Measurements from ENCODE around the gene HTT.

HTT gene

GRCh38 chr4:3253808-3254207 lies 179.3 kb downstream of the HTT start:
- DNase-seq = peak; percentile 0

- DNase-seq = peak; percentile 2
These were observed 180.0 kb downstream of the HTT start for GRCh38 chr4:3254302-3255131.

DNA sequence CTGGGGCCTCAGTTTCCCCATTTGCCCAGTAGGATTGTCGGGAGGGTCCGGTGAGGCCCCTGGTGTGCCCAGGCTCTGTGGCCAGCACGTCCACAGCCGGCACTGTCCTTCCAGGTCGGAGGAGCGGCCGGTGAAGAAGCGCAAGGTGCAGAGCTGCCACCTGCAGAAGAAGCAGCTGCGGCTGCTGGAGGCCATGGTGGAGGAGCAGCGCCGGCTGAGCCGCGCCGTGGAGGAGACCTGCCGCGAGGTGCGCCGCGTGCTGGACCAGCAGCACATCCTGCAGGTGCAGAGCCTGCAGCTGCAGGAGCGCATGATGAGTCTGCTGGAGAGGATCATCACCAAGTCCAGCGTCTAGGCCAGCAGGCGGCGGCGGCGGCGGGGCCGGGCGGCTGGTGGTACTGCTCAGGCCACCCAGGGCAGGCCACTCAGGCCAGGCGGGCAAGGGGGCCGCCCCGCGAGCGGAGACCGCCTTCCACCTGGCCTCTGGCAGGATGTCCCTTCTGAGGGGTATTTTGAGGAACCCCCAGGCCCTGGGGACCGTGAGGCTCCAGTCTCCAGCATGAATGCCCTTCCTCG lies 181.2 kb downstream of the HTT start:
- peak; percentile 1 for DNase-seq

DNA sequence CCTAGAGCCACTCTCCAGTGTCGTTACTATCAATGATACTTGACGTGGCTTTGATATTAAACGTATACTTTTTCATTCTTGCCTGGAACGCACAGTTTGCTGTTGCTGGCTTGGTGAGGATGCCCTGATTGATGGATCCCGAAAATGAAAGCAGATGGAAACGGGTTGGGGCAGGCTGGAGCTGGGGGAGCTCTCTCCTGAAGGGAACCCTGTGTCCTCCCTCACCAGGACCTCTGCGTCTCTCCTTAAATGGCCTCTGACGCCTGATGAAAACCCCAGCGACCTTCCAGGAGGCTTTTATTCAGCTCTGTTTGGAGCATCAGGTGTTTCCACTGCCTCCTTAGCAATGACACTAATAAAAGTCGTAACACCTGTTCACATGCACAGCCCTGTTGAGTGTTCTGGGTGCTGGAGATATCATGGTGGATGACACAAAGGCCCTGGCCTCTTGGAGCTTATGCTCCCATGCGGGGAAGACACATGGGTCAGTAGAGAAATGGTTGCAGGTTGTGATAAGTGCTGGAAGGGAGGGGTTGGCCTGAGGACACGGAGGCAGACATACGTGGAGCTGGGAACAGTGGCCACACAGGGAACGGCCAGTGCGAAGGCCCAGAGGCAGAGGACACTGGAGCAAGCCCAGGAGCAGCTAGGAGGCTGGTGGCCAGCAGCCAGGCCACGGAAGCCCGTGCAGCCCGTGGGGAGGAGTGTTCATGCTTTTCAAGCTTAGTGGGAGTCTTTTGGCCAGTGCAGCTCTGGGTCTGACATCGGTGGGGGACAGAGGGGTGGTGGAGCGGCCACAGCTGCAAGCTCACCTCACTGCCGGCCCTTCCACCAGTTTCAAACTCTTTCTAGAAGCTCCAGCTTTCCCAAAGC lies 182.0 kb downstream of the HTT start:
- DNase-seq = no peak

- no peak for DNase-seq
These were observed 182.6 kb downstream of the HTT start for GRCh38 chr4:3257103-3257555.

DNA sequence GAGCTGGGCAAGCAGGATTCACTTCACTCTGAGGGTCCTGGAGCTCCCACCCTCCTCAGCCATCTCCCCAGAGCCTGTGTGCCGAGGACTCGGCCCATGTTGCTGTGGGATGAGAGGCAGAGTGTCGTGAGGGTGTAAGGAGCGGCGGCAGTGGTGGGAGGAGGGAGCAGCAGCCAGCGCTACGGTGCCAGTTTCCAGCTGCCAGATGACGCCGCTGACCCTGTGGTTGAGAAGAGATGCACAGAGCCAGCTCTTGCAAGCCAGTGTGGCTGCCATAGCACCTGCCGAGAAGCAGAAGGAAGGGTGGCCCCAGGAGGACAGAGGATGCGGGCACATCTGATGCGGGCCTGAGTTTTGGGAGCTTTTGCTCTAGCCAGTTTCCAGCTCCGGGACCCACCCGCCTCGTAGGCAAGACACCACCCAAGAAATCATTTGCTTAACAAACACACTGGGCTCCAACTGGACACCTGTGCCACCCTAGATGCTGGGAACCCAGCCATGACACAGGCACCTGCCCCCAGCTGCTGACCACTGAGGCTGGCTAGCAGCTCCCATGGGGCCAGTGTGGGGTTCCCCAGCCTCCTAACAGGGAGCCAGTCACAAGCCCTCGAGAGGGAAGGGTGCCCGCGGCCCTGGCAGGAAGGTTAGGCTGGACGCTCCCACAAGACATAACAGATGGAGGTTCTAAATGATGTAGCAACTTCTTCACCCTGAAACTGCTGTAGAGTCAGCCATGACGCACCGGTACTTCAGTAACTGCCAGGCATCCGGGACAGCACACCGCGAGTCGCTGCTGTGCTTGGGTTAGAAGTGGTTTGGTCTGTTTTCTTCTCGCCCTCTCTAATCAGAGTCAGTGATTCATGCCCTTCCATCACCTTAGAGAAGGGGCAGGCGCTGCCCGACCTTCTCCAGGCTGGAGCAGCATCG lies 183.3 kb downstream of the HTT start:
- DNase-seq = no peak

DNA sequence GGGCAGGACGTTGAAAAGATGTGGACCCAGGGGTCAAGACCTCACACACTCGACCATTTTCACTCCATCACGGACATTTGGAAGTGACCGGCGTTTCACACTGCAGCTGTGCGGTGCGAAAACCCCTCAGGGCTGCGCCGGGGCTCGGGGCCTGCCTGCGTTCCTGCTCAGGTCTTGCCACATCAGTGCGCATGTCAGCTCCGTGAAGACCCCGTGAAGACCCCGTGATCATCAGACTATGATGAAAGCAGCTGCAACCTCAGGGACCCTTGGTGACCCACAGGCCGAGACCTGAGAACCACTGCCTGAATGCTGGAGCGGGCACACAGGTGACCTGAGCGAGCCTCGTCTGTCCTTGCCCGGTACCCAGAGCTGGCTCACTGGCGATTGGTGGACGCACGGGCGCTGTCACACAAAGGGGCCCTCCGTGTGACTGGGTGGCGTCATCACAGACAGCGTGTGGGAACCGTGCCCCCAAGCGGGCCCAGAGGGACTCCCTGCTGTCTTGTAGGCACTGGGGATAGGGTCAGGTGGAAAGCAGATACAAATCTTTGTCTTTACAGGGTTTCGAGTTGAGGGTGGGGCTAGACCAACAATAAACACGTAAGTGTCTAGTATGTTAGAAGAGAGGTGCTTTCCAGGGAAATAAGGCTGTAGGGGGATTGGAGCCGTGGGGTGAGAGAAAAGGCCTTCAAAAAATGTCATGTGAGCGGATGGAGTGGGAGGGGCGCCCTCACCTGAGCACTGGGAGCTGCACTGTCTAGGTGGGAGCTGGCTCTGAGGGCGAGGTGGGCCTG lies 187.1 kb downstream of the HTT start:
- no peak for DNase-seq

DNA sequence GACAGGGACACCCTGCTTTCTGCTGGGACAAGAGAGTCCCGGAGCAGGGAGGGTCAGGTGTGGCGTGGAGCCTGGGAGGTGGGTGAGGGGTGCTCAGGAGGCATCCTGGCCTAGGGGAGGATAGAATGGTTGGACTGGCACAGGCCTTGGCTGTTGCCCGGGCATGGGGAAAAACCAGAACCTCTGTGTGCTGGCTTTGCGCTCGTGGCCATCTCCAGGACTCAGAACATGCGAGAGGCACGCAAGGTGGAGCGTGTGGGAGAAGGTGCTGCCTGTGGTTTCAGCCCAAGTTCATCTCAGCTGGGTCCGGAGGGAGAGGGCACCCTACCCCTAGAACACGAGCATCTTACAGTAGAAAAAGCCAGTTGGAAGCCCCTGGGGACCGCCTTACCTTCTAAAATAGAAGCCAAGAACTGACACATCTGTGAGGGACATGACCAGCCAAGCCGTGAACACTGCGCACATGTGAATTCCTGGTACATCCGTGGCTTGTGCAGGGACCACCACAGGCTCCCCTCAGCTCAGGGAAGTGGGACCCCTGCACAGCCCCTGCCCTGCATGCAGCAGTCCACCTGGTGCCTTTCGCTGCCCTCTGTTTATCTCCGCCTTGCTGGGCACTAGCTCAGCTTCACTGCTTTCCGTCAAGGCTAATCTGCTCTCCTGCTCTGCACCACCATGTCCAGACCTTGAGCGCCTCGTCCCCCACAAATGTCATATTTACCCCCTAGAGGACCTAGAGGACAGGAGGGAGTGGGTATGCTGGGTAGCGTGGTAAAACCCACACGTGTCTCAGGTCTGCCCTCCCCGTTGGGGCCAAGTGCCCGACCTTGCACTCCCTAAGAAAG lies 187.9 kb downstream of the HTT start:
- no peak for DNase-seq

DNA sequence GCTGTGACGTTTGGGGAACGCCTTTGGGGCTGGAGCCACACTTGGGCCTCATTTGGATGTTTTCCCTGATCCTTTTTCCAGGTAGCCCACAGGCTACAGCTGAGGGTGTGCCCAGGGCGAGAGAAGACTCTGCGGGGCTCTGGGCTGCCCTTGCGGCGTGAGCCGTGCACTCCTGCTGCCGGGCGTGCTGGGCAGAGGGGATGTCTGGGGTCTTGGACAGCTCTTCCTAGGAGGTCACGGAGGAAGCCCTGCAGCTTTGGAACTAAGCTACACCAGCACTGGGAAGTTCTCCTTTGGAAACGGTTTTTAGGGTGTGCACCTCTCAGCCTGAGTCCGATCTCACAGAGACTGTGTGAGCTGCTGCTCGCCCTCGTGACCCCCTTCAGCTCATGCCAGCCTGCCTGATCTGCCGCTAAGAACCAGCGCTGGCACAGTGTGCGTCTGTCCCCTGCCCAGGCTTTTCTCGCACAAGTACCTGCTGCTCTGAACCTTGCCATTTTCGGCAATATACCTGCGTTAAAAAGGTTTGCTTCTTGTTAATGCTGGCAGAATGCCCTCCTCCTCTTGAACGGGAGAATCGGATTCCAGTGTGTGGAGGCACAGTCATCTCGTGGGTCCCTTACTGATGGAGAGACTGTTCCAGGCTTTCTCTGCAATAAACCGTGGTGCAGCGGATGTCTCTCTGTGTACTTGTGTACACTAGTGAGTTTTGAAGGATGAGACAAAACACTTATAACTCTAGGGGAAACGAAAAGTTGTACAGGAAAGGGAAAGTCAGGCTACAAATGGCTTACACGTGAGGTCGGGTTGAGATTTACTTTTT lies 188.8 kb downstream of the HTT start:
- no peak for DNase-seq

DNA sequence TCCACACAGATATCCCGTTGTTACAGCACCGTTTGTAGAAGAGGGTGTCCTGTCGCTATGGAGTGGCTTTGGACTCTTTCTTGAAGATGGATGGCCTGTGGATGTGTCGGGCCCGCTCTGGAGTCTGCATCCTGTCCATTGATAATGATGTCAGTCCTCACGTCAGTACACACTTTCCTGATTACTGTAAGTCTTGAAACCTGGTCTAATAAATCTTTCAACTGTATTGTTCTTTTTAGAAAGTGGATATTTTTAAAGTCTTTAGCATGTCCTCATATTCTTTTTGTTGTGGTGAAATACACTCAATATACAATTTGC lies 189.4 kb downstream of the HTT start:
- no peak for DNase-seq

DNA sequence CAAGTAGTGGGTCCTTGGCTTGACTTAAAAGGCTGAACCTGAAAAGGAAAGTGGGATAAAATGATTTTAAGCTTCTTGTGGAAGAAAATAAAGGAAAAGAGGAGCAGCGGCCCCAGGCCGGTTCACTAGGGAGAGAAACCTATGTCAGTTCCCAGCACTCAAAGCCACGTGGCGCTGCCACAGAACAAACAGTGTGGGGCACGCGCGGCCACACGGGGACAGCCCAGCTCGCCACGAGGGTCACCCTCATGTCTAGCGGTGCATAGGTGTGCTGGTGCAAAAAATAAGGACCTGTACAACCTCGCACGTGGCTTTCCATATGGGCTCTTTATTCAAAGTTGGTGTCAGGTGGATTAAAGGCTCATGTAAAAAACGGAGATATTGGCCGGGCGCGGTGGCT lies 191.6 kb downstream of the HTT start:
- no peak for DNase-seq

GRCh38 chr4:3267576-3268394 lies 193.3 kb downstream of the HTT start:
- no peak for DNase-seq

DNA sequence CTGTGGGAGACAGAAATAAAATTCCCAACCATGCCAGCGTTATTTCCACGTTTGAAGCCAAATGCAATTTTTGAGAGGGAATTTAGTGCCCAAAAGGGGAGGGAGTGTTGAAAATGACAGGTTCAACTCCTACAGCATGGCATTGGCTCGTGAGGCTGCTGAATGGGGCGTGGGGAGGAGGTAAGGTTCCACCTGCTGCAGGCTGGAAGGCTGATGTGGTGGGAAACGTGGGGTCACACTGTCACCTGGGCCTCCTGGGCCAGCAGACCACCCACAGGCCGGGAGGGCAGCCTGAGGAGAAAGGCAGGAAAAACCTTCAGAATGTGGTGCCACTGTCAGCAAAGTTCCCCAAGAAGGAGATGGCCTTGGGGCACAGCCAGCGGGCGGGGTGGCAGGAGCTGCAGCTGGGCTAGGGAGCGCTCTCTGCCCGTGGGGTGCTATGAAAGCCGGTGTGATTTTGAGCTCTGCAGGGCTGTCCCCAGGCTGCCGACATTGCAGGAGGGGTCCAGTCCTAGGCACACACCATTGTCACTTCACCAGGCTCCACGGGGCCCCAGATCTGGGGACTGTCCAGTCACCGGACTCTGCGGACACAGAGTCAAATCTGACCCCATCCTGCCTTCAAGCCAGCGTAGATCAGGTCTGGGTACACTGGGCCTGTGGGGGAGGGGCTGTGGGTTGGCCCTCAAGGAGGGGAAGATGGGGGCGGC lies 194.1 kb downstream of the HTT start:
- DNase-seq = no peak

DNA sequence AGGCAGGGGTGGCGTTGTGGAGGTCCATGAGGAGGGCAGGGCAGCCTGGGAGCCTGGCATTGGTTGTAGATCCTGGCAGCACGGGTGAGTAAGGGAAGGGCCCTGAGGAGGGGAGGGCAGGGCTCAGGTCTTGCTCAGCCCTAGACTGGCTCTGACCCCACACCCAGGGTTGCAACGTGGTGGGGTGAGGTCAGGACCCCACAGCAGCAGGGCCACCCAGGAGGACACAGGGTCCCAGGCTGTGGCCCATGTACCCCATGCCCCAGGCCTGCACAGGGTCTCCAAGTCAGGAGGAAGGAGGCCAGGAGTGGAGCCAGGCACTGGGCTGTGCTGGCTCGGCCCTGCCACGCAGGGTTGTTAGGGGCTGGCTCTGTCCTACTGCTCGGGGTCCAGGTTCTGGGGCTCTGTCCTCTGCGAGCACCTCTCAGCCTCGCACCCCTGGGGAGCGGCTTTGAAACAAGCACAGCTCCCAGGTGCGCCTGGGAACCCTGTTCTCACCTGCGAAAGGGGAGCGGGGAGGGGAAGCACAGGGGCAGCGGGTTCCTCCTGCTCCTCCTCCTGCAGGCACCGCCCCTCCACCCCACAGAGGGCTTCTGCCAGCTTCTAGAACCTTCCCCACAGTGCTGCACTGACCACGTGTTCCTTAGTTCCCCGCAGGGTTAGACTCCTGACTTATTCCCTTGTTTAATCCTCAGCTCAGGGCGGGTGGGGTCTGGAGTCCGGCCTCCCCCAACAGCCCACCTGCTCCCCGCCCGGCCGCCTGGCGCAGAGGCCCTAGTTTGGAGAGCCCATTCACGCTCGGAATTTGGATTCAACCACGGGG lies 194.8 kb downstream of the HTT start:
- no peak for DNase-seq

DNA sequence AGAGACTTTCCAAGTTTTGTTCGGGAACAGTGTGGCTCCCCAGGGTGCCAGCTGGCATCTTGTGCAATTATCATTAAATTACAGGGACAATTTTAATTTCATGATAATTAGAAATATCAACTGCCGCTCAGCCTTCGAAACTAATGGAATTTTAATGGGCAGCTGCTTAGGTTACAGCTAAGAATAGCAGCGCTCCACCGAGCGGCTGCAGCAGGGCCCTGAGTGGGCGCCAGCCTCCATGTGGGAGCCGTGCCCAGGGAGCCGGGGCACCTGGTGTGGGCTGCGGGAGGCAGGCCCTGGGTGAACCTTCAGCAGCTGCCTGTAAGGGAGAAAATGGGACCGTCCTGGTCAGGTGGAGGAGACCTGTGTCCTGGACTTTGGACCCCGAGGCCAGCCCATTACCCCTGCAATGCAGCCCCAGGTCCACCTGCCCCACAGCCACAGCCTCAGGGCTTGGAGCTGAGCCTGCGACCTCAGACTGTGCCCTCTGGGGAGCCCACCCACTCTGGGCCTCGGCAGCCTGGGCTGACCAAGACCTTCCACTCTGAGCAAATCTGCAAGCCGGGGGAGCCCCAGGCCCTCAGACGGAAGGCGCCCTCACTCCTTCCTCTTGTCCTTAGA lies 195.6 kb downstream of the HTT start:
- no peak for DNase-seq

DNA sequence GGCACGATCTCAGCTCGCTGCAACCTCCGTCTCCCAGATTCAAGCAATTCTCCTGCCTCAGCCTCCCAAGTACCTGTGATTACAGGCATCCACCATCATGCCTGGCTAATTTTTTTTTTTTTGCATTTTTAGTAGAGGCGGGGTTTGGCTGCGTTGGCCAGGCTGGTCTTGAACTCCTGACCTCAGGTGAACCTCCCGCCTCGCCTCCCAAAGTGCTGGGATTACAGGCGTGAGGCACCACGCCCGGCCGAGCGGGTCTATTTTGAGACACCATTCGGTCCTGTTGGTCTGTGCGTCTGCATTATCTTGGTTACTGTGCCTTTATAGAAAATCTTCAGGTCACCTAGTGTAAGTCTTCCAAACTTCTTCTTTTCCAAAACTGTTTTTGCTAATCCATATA lies 196.7 kb downstream of the HTT start:
- no peak for DNase-seq

DNA sequence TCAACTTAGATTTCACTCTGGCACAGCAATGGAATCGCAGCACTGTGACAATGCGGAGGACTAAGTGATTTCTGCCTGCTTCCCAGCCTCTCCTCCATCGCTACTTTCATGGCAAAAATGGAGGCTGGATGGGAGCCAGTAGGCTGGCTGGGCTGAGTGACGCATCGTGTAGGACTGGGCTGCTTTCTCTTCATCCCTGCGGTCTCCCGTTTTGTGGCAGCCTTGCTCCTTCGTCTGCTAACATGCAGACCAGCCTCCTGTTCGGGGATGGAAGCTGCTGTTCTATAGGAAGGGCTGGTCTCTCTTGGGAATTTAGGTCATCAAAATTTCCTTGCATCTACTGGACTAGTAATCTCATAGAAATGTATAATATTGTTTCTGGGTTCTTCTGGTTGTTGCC lies 202.5 kb downstream of the HTT start:
- no peak for DNase-seq

Measured in activated gamma-delta T cell treated with Interleukin-2 at 50 U/mL for 16 hours (primary cell).